DMS53 treated with DMSO at 0.1 percent for 48 hours (cell line): ENCODE measurements around the gene GPD1L.
"Not testable (repeated sequence)": the region's sequence is repeated elsewhere in the genome, so short reads cannot be mapped to it uniquely, and the experiment has no call there.

Source experiments
- DNase-seq: peaks from one replicate; lab custom pipeline; 2025; ENCODE audit not compliant: unreplicated experiment; lab: John Stamatoyannopoulos, UW

GPD1L gene

GRCh38 chr3:32106132-32106928 lies at the start of gene GPD1L:
TSS of gene GPD1L (plus strand) at chr3:32106620. CDS start at chr3:32106712, 92 bp downstream.
- peak; percentile 51 for DNase-seq

GRCh38 chr3:32058465-32058864 lies 48.0 kb upstream of the GPD1L start:
- not testable (repeated sequence) for DNase-seq

- no peak for DNase-seq
Observed at GRCh38 chr3:32062950-32063582, 43.4 kb upstream of the GPD1L start.

DNA sequence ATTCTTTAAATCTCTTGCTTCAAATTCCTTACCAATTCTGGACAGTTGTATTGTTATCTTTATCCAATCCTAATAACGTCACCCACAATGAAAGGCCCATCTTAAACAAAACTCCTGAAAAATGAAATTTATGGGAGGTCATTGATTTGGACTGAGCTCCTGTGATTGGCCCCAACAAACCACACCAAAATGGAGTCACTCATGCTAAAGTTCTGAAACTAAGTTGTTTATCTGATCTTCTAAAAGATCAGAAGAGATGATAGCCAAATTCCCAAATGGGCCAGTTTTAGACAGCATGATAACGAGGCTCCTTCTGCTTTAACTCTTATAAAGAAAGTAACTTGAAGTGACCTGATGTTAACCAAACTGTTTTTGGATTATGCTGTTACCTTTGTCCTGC lies 39.7 kb upstream of the GPD1L start:
- DNase-seq = no peak

DNA sequence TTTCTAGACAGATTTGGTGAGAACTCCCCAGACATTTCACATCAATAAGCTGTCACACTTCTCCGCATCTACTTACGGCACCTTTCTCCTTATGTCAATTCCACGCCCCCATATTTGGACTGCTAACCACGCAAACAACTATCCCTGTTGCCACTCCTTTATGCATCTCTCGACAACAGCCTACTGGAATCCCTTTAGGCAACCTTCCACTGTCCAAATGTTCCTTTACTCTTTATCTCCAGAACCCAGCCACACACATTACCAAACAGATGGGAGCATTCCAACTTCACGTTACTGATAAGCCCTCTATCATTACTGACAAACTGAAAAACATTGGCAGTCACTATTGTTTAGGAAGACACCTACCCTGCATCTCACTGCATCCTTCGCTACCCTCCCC lies 32.2 kb upstream of the GPD1L start:
- DNase-seq = not testable (repeated sequence)

DNA sequence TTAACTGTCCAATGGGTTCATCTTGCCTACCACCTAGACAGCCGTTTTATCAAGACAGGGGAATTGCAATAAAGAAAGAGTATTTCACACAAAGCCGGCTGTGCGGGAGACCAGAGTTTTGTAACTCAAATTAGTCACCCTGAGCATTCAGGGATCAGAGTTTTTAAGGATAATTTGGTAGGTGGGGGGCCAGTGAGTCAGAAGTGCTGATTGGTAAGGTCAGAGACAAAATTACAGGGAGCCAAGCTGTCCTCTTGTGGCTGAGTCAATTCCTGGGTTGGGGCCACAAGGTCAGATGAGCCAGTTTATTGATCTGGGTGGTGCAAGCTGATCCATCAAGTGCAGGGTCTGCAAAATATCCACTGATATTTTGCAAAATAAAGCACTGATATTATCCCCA lies 29.9 kb upstream of the GPD1L start:
- DNase-seq = no peak

- DNase-seq = no peak
Observed at GRCh38 chr3:32077260-32078084, 28.9 kb upstream of the GPD1L start.

DNA sequence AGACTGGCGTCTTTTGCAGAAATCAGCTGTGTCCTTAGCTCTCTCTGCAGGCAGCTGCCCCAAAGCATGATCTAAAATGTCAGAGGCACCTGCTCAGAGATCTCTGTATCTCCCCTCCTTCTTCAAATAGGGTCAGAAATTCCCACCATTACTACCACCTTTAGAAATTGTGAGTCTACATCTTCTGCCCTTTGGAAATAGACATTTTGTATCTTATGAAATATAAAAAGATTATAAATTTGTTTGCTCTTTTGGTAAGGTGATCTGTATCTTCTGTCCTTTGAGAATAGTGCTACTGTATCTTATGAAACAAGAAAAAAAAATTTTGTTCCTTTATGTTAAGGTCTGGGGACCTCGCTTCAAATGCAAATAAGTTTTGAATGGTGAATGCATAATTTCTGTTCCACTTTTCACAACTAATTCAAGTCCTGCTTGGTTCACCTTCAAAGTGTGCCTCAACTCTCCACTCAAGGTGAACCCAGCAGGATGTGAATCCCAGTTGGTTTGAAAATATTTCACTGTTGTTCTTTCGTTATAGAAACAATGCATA lies 28.3 kb upstream of the GPD1L start:
- no peak for DNase-seq

DNA sequence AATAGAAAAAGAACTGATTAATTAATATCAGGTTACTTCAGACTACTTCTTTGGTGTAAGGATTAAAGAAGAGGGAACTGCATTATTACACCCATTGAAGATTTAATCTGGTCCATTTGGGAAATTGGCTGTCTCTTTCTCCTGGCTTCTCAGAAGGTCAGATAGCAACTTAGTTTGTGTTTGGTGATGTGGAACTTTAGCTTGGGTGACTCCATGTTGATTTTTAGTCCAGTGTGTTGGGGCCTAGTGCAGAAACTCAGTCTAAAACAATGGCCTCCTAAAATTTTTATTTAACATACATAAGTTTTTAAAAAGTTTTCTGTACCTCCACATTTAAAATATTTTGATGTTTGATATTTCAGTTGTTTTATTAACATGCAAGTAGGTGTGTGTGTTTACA lies 27.6 kb upstream of the GPD1L start:
- DNase-seq = no peak

DNA sequence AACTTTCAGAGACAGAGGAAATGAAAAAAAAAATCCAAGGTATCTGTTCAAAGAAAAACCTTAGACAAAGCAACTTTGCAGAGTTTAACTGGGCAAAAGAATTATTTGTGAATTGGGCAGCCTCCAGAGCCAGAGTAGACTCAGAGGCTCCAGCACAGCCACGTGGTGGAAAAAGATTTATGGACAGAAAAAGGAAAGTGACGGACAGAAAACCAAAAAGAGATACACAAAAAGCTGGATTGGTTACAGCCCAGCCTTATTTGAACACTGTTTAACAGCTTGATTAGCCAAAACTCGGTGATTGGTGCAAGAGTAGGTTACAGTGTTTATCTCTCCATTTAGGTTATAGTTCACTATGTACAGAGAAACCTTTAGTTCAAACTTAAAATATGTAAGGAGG lies 23.7 kb upstream of the GPD1L start:
- no peak for DNase-seq

DNA sequence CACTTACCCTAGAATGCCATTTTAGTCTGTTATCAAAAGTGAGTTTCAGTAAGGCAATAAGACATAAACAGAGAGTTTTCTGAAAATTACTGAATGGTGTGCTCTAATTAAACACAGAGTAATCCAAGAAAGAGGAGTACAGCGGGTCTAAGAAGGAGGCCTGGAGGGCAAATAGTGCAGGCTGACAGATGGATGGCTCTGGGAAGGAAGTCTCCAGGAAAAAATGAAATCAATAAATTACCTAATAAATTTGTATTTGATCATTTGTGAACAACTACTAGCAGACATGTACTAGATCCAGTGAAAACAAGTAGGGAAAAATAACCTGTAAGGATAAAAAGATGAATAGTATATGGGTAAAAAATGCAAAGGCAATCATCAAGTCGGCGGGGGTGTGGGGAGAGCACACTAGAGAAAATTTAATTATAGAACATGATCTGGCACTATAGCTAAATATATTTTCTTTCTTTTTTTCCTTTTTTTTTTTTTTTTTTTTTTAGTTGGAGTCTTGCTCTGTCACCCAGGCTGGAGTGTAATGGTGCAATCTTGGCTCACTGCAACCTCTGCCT lies 22.6 kb upstream of the GPD1L start:
- no peak for DNase-seq

GRCh38 chr3:32084870-32085269 lies 21.6 kb upstream of the GPD1L start:
- DNase-seq = no peak

- DNase-seq = no peak
Observed at GRCh38 chr3:32086464-32086863, 20.0 kb upstream of the GPD1L start.

DNA sequence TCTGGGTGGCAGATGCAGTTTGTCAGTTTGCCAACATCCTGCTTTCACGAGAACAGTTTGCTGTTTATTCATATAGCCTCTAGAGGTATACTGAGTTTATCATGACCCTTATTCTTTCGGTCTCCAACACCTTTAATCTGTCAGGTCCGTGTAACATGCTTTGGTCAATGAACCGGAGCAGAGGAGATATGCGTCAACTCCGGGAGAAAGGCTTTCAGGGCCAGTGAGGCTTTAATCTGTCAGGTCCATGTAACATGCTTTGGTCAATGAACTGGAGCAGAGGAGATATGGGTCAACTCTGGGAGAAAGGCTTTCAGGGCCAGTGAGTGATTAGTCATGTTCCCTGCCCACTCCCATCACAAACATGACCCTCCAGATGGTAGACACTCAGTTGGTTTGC lies 16.9 kb upstream of the GPD1L start:
- DNase-seq = no peak

- no peak for DNase-seq
Observed at GRCh38 chr3:32093204-32093603, 13.2 kb upstream of the GPD1L start.

GRCh38 chr3:32095431-32095830 lies 11.0 kb upstream of the GPD1L start:
- DNase-seq = no peak

- no peak for DNase-seq
Observed at GRCh38 chr3:32097768-32098167, 8.7 kb upstream of the GPD1L start.

DNA sequence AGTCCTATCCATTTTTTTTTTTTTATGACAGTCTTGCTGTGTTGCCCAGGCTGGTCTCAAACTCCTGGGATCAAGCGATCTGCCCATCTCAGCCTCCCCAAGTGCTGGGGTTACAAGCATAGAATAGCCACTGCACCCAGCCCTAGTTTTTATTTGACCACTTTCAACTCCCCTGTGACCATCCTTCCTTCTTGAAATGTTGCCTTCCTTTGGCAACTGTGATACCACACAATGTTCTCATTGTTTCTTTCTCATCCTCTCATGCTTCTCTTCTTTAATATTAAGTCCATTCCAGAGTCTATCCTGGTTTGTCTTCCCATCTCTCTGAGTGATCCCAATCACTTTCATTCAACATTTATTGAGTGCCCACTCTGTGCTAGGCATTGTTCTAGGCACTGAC lies 7.9 kb upstream of the GPD1L start:
- DNase-seq = no peak

DNA sequence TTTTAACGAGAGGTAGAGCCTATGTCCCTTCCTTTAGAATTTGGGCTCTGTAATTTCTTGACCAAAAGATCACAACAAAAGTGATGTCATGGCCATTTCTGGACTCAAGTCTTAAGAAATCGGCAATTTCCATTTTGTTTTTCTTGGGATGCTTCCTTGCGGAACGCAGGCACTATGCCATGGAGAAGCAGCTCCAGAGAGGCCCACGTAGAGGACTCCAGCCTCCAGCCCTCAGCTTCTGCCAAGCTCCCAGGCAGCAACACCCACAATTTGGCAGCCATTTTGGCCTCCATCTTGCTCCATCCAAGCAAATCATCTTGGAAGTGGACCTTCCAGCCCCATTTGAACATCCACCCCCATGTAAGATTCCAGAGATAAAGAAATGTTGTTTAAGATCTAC lies 6.0 kb upstream of the GPD1L start:
- no peak for DNase-seq

DNA sequence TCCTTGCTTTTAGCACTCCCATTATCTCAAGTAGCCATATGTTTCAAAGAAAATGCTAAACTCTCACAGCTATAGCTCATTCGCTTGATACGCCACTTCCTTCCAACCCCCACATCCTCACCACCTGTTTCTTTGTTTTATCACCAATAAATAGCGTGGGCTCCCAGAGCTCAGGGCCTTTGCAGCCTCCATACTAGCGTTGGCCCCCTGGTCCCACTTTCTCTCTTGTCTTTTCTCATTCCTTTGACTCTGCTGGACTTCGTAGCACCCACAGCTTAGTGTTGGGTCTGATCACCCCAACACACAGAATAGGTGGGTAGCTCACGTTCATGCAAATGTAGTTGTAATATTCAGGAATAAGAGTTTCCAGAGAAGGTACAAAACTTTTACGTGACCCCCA lies 4.1 kb upstream of the GPD1L start:
- no peak for DNase-seq

- no peak for DNase-seq
Observed at GRCh38 chr3:32104492-32104891, 1.9 kb upstream of the GPD1L start.
